CD4-positive, alpha-beta T cell (primary cell): Measurements from ENCODE around the gene FAM167B. TPM values are rescaled to one million over a fixed set of nuclear protein-coding genes. Genes with fewer than 3 reads are reported as not detected.

Experiments
- ATAC-seq: fragments of 200-7000 bp; cut with Tn5 transposase; one replicate; pipeline ENCODE4 v1.10.0; 2022; ENCODE audit warnings: mild to moderate bottlenecking; ENCODE audit not compliant: poor library complexity
- CTCF ChIA-PET: fragments of 350-600 bp; sonication (Branson Sonifier 250); formaldehyde crosslinking; loops from one replicate; lab custom pipeline; 2021; ENCODE audit warnings: antibody characterized with exemption, inconsistent platforms; lab: Charles Lee
- POLR2A ChIA-PET: fragments of 350-600 bp; sonication (Branson Sonifier 250); formaldehyde crosslinking; loops from one replicate; lab custom pipeline; 2021; ENCODE audit warnings: antibody characterized with exemption, inconsistent platforms; lab: Charles Lee
- DNase-seq, 14 experiments: peaks; one replicate each; pipeline ENCODE4 v3.0.0-alpha.2; 2013 to 2020; ENCODE audit warnings: mixed read lengths in 2 of 14
- H3K27ac ChIP-seq, 2 donors: one replicate each; pipeline versions ENCODE4 v1.5.1 to v1.7.0; 2013; ENCODE audit warnings: low read length in 2 of 2, low read depth in 1 of 2, mild to moderate bottlenecking in 1 of 2
- H3K27me3 ChIP-seq, 2 experiments: 1 replicate in 1 of 2; 2 replicates in 1 of 2; pipeline versions ENCODE4 v1.6.1 to v1.7.0; 2013; ENCODE audit warnings: low read length in 2 of 2, control low read depth in 1 of 2, mild to moderate bottlenecking in 1 of 2, moderate library complexity in 1 of 2; ENCODE audit not compliant: insufficient read depth in 2 of 2, control insufficient read depth in 1 of 2
- H3K36me3 ChIP-seq: one replicate; pipeline ENCODE4 v1.6.1; 2013; ENCODE audit warnings: low read length, control low read depth; ENCODE audit not compliant: insufficient read depth
- H3K4me1 ChIP-seq: one replicate; pipeline ENCODE4 v1.6.1; 2013; ENCODE audit warnings: low read length, control low read depth; ENCODE audit not compliant: insufficient read depth
- H3K4me3 ChIP-seq: one replicate; pipeline ENCODE4 v1.5.1; 2013; ENCODE audit warnings: mild to moderate bottlenecking, low read length, moderate library complexity
- H3K9me3 ChIP-seq, 2 experiments: 1 replicate in 1 of 2; 2 replicates in 1 of 2; pipeline versions ENCODE4 v1.6.1 to v1.7.0; 2013; ENCODE audit warnings: low read length in 2 of 2, mild to moderate bottlenecking in 2 of 2, control low read depth in 1 of 2, moderate library complexity in 1 of 2; ENCODE audit not compliant: control insufficient read depth in 1 of 2, insufficient read depth in 1 of 2
- H3K27ac Mint-ChIP-seq: one replicate; pipeline ENCODE4 v1.8.0; 2020; ENCODE audit warnings: mixed read lengths
- H3K27me3 Mint-ChIP-seq: one replicate; pipeline ENCODE4 v1.8.0; 2021; ENCODE audit warnings: mixed read lengths
- H3K36me3 Mint-ChIP-seq: one replicate; pipeline ENCODE4 v1.8.0; 2021; ENCODE audit warnings: low read depth, mixed read lengths
- H3K4me1 Mint-ChIP-seq: one replicate; pipeline ENCODE4 v1.8.0; 2021; ENCODE audit warnings: low read depth, mixed read lengths
- H3K4me3 Mint-ChIP-seq: one replicate; pipeline ENCODE4 v1.8.0; 2020; ENCODE audit warnings: mild to moderate bottlenecking, mixed read lengths
- H3K9me3 Mint-ChIP-seq: one replicate; pipeline ENCODE4 v1.8.0; 2020; ENCODE audit warnings: mixed read lengths
- intact Hi-C, 2 experiments: fragments of 100-400 bp; cut with DNase I in 1 of 2; cut with micrococcal nuclease in 1 of 2; formaldehyde crosslinking; loops; one replicate each; pipeline versions ENCODE4 v1.15.1 to v1.9.0; 2023 to 2025; cut with DNase I, micrococcal nuclease
- total RNA-seq, 174 experiments: library from RNA in 2 of 174; stranded (reverse) in 2 of 174; gene quantifications; one replicate each; pipeline ENCODE4 v1.2.3 and lab custom pipeline; 2021 to 2026
- TF ChIP-seq, protein P1 (sequence below): fragments of 200-600 bp; IDR thresholded peaks from one replicate; pipeline ENCODE4 v1.8.0; 2022; ENCODE audit warnings: antibody characterized with exemption, mild to moderate bottlenecking

FAM167B gene
- total RNA-seq, 2 experiments from 2014 or later: 0.38 to 0.45 TPM

DNA sequence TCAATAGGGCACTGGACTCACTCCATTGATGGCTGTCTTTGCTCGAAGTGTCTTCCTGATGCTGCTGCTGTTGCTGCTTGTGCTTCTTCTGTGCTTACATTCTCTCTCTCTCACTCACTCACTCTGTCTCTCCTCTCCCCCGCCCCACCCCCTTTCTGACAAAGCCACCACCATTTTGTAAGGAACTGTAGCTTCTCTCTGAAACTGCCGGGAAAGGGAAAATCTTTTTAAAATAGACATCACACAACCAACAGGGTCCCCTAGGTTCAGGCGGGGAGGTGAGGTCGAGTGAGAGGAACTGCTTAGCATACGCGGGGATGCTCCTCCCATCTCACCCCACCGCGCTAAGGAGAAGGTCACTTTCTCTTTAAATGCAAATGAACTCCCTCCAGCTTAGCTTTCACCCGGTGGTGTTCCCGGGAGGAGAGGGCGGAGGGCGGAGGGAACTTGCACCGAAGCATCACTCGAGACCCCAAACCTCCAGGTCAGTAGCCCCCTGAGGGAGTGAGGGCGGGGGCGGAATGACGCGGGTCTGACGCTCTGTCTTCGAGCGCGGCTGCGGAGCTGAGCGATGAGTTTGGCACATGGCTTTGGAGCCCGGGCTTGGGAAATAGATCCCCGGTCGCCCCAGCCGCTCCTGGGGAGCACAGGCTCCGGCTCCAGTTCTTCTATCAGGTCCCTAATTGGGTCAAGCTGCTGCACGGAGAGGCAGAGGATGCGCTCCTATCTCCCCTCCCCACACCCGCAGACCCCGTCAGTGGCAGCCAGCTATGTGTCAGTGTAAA, 46.6 kb upstream of the FAM167B start, which contains the start of gene CCDC28B:
TSS of gene CCDC28B (plus strand) at position 370 of the 785 bp plus-strand sequence. CDS start 1,341 bp downstream, outside the sequence.
- H3K27me3 Mint-ChIP-seq: no peaks in the 10 kb centered on the region
- H3K27ac ChIP-seq: peak within 1 kb of the TSS; percentile 81 to 97
- intact Hi-C loops: loop anchor here (2.0 to 10.0 kb wide), 5 partner anchors 20 to 556 kb away; partner anchors contain the start of genes HDAC1 (in 1 of the 2), KPNA6 (in 1 of the 2), LCK (in 1 of the 2) and PEF1 (in 1 of the 2)
- peak in 13 of 14 experiments; percentile 15 to 74 (median 46) for DNase-seq
- ChIA-PET CTCF (interaction anchor here (0.6 to 1.5 kb wide), 7 partner anchors 15 to 194 kb away, joined by 3 to 8 read pairs (median 3); partner anchors contain the start of gene BSDC1), POLR2A (interaction anchor here (0.5 to 3.5 kb wide), 23 partner anchors 10 to 1216 kb away, joined by 3 to 41 read pairs (median 5); partner anchors contain the start of genes BSDC1, HDAC1, KHDRBS1 and KPNA6)
- ATAC-seq: peak; percentile 54
- H3K9me3 Mint-ChIP-seq: no peaks in the 10 kb centered on the region
- H3K4me1 ChIP-seq: peaks cover 75% of the 10 kb centered on the region
- peak within 1 kb of the TSS; percentile 95 for H3K27ac Mint-ChIP-seq
- H3K4me3 Mint-ChIP-seq: peak within 1 kb of the TSS; percentile 82
- TF ChIP-seq, protein P1, sequence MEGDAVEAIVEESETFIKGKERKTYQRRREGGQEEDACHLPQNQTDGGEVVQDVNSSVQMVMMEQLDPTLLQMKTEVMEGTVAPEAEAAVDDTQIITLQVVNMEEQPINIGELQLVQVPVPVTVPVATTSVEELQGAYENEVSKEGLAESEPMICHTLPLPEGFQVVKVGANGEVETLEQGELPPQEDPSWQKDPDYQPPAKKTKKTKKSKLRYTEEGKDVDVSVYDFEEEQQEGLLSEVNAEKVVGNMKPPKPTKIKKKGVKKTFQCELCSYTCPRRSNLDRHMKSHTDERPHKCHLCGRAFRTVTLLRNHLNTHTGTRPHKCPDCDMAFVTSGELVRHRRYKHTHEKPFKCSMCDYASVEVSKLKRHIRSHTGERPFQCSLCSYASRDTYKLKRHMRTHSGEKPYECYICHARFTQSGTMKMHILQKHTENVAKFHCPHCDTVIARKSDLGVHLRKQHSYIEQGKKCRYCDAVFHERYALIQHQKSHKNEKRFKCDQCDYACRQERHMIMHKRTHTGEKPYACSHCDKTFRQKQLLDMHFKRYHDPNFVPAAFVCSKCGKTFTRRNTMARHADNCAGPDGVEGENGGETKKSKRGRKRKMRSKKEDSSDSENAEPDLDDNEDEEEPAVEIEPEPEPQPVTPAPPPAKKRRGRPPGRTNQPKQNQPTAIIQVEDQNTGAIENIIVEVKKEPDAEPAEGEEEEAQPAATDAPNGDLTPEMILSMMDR: no peak
- no peaks in the 10 kb centered on the region for H3K27me3 ChIP-seq
- H3K36me3 Mint-ChIP-seq: peaks cover 40% of the 10 kb centered on the region
- H3K36me3 ChIP-seq: peaks cover 38% of the 10 kb centered on the region
- peaks cover 64% of the 10 kb centered on the region for H3K4me1 Mint-ChIP-seq
- H3K9me3 ChIP-seq: no peaks in the 10 kb centered on the region
- H3K4me3 ChIP-seq: peak within 1 kb of the TSS; percentile 87

DNA sequence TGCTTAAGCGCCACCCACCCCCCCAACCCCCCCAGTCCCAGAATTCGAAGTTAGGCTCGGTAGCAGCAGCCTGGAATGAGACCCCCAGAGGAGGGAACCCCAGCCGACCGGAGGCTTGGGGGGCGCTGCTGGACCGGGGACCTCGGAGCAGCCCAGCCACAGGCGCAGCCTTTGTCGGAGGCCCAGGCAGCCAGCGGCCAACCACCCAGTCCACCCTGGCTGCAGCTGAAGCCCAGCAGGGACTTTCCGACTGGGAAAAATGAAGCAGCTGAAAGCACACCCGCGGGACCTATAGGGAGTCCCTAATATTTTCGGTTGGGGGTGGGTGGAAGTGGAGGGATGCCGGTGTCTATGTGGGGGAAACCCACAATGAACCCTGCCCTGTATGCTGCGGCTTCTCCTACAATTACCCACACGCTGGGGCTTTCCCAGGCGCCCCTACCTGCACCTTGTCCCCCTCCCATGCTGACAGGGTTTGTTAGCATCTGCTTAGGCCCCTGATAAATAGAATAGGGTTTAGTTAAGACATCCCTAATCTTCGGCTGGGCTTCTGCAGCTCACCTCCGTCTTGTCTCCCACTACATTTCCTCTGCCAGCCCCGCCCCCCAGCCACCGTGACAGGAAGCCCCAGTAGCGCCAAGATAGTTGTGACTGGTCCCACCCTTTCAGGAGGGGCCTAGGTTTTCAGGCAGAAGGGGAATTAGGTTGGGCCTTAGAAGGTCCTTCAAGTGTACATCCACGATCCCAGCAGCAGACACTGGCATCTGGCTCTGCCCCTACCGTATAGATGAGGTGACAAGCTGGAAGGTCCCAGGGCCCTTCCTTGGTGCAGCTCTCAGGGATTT, 45.8 kb upstream of the FAM167B start:
- Histone ChIP-seq H3K27ac (peak overlapping the region; percentile 81 to 97), H3K27me3 (no peaks in the 10 kb centered on the region), H3K36me3 (peaks cover 30% of the 10 kb centered on the region), H3K4me1 (peaks cover 73% of the 10 kb centered on the region), H3K9me3 (no peaks in the 10 kb centered on the region), H3K4me3 (peak overlapping the region; percentile 87)
- Mint-ChIP-seq H3K27ac (peak overlapping the region; percentile 95), H3K4me1 (peaks cover 64% of the 10 kb centered on the region), H3K9me3 (no peaks in the 10 kb centered on the region), H3K4me3 (peak overlapping the region; percentile 82), H3K27me3 (no peaks in the 10 kb centered on the region), H3K36me3 (peaks cover 32% of the 10 kb centered on the region)
- ChIA-PET CTCF (interaction anchor here (0.9 to 1.5 kb wide), 9 partner anchors 15 to 193 kb away, joined by 3 to 8 read pairs (median 3); partner anchors contain the start of gene BSDC1), POLR2A (interaction anchor here (0.5 to 3.5 kb wide), 20 partner anchors 9 to 1217 kb away, joined by 3 to 41 read pairs (median 6); partner anchors contain the start of genes BSDC1, HDAC1, KHDRBS1 and KPNA6)
- DNase-seq (peak; percentile 51 to 92 (median 79)), ATAC-seq (peak; percentile 59)
- TF ChIP-seq, protein P1: no peak
- intact Hi-C loops: loop anchor here (2.0 to 10.0 kb wide), 5 partner anchors 20 to 556 kb away; partner anchors contain the start of genes HDAC1 (in 1 of the 2), KPNA6 (in 1 of the 2), LCK (in 1 of the 2) and PEF1 (in 1 of the 2)
